ENCODE results near the gene KCNIP1.

DNA sequence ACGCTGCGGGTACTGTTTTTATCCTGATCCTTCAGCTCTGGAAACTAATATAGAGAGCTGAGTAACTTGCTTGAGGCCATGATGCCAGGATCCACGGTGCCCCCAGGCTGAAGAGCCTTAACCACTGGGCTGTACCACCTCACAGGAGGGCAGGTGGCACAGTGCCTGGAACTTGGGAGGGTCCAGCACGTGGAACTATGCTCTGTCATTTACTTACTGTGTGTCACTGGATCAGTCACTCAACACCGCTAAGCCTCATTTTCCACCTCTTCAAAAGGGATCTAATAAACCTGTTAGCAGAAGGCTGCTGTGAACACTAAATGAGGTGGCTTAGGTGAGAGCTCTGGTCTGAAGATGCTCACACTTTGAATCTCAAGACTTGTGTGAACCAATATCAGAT is 29.6 kb downstream of the KCNIP1 start:
- TF ChIP-seq, protein P1, sequence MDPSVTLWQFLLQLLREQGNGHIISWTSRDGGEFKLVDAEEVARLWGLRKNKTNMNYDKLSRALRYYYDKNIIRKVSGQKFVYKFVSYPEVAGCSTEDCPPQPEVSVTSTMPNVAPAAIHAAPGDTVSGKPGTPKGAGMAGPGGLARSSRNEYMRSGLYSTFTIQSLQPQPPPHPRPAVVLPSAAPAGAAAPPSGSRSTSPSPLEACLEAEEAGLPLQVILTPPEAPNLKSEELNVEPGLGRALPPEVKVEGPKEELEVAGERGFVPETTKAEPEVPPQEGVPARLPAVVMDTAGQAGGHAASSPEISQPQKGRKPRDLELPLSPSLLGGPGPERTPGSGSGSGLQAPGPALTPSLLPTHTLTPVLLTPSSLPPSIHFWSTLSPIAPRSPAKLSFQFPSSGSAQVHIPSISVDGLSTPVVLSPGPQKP (IDR thresholded peaks at IDR 0.05; ENCODE audit: low read depth, low read length) = no peak
- no peak for TF ChIP-seq NRF1 (conservative IDR thresholded peaks at IDR 0.05; ENCODE audit: low read depth, low read length)

Data from GM12878 (cell line).